ENCODE measurements around the gene TNFAIP8. TPM values are rescaled to one million over a fixed set of nuclear protein-coding genes. Genes with fewer than 3 reads are reported as not detected.

TNFAIP8 gene
- total RNA-seq, 1 experiment from 2014 or later = 24.1 TPM

DNA sequence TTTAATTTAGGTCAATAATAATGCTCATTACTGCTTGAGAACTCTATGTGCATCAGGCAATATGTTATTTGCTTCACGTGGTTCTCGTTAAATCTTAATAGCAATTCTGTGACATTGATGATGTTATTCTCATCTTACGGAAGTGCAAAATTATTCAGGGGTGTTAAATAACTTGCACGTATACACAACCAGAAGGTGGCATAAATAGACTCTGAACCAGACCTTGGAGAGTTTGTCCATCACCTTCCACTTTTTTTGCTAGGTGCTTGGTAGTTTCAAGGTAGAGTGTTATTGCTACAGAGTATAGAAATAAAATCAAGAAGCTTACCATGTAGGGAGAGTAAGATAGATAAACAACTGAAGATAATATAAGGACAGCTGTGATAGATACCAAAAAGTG is 23.6 kb upstream of the TNFAIP8 start (continued):
- no peak for TF ChIP-seq GRHL2 (CRISPR knock-in tag; IDR thresholded peaks at IDR 0.05; ENCODE audit: insufficient replicate concordance, severe bottlenecking)
- no peak for TF ChIP-seq CTCF (IDR thresholded peaks at IDR 0.05)
- TF ChIP-seq, protein P1, sequence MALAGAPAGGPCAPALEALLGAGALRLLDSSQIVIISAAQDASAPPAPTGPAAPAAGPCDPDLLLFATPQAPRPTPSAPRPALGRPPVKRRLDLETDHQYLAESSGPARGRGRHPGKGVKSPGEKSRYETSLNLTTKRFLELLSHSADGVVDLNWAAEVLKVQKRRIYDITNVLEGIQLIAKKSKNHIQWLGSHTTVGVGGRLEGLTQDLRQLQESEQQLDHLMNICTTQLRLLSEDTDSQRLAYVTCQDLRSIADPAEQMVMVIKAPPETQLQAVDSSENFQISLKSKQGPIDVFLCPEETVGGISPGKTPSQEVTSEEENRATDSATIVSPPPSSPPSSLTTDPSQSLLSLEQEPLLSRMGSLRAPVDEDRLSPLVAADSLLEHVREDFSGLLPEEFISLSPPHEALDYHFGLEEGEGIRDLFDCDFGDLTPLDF (CRISPR knock-in tag; IDR thresholded peaks at IDR 0.05) = no peak
- TF ChIP-seq, protein P2, sequence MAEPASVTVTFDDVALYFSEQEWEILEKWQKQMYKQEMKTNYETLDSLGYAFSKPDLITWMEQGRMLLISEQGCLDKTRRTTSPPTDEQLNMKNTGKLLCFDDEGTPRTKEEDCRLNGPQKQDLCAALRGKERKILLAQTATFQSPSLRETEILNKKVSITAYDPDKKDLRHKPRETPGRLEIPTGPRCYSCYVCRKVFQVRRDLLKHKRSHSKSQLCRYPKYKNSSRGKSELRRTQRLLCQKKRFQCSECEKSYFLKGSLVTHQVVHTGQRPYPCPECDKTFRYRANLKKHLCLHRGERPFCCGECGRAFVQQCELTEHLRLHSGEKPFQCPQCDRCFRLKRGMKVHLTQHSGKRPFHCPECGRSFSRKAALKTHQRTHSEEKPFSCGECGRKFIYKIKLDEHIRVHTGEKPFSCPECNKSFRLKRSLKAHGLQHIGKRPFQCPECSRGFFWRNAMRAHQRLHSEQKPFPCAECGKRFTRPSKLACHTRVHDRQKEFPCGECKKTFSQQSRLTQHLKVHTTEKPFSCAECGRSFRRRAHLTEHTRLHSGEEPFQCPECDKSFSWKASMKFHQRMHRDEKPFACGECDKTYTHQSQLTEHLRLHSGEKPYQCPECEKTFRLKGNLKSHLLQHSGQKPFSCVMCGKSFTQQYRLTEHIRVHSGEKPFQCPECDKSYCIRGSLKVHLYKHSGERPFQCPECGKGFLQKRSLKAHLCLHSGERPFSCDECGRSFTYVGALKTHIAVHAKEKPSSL (CRISPR knock-in tag; conservative IDR thresholded peaks at IDR 0.05) = no peak
- no peak for TF ChIP-seq NFYB (CRISPR knock-in tag; conservative IDR thresholded peaks at IDR 0.05; ENCODE audit: low read depth)
- no peak for TF ChIP-seq ESRRA (CRISPR knock-in tag; IDR thresholded peaks at IDR 0.05; ENCODE audit: borderline replicate concordance)
- no peak for TF ChIP-seq CBFB (CRISPR knock-in tag; IDR thresholded peaks at IDR 0.05; ENCODE audit: low read depth)

DNA sequence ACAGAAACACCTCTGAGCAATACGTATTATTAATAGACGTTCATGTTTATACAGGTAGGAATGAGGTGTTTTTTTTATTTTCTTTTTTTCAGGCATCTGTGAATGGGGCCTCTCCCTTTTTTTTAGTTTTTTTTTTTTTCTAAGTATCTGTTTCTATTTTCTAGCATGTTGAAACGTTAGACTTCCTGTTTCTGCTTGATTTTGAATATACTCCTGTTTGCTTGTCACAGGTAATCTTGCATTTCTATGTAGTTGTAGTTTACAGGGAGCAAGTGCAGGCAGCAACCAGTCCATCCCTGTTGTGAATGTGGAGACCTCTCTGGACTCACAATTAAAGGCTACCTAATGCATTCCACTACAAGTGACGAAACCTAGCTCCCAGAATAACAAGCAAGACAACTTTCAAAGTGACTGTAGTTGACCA is 22.8 kb upstream of the TNFAIP8 start:
- Mint-ChIP-seq H3K9me3 (no peaks in the 10 kb centered on the region), H3K4me1 (peaks cover 28% of the 10 kb centered on the region), H3K27ac (no peak overlapping the region), H3K27me3 (ENCODE audit: low read depth) (no peaks in the 10 kb centered on the region), H3K36me3 (no peaks in the 10 kb centered on the region), H3K4me3 (no peak overlapping the region)
- no peak for TF ChIP-seq SMAD4 (CRISPR knock-in tag; IDR thresholded peaks at IDR 0.05)
- TF ChIP-seq RELA (CRISPR knock-in tag; IDR thresholded peaks at IDR 0.05; ENCODE audit: borderline replicate concordance) = no peak
- no peak for TF ChIP-seq ARID4B (CRISPR knock-in tag; IDR thresholded peaks at IDR 0.05; ENCODE audit: borderline replicate concordance)
- DNase-seq (ENCODE audit: low spot score) = no peak
- ChIA-PET CTCF (no interaction called here), POLR2A (interaction anchor here (0.7 kb wide), 1 partner anchor 239 kb away, joined by 3 read pairs; no protein-coding TSS in a partner anchor)
- no peak for ATAC-seq

GRCh38 chr5:119333421-119333851 is 22.4 kb upstream of the TNFAIP8 start:
- no peaks in the 10 kb centered on the region for H3K36me3 Mint-ChIP-seq
- DNase-seq (ENCODE audit: low spot score) (no peak), ATAC-seq (no peak)
- no peak for TF ChIP-seq ETV6 (CRISPR knock-in tag; IDR thresholded peaks at IDR 0.05)
- TF ChIP-seq ZNF416 (CRISPR knock-in tag; IDR thresholded peaks at IDR 0.05) = no peak
- no peak for TF ChIP-seq HMGA2 (CRISPR knock-in tag; IDR thresholded peaks at IDR 0.05)
- no peak for TF ChIP-seq NR2C2 (CRISPR knock-in tag; IDR thresholded peaks at IDR 0.05)
- TF ChIP-seq, protein P3, sequence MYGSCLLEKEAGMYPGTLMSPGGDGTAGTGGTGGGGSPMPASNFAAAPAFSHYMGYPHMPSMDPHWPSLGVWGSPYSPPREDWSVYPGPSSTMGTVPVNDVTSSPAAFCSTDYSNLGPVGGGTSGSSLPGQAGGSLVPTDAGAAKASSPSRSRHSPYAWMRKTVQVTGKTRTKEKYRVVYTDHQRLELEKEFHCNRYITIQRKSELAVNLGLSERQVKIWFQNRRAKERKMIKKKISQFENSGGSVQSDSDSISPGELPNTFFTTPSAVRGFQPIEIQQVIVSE (CRISPR knock-in tag; IDR thresholded peaks at IDR 0.05; ENCODE audit: borderline replicate concordance) = no peak
- TF ChIP-seq, protein P4, sequence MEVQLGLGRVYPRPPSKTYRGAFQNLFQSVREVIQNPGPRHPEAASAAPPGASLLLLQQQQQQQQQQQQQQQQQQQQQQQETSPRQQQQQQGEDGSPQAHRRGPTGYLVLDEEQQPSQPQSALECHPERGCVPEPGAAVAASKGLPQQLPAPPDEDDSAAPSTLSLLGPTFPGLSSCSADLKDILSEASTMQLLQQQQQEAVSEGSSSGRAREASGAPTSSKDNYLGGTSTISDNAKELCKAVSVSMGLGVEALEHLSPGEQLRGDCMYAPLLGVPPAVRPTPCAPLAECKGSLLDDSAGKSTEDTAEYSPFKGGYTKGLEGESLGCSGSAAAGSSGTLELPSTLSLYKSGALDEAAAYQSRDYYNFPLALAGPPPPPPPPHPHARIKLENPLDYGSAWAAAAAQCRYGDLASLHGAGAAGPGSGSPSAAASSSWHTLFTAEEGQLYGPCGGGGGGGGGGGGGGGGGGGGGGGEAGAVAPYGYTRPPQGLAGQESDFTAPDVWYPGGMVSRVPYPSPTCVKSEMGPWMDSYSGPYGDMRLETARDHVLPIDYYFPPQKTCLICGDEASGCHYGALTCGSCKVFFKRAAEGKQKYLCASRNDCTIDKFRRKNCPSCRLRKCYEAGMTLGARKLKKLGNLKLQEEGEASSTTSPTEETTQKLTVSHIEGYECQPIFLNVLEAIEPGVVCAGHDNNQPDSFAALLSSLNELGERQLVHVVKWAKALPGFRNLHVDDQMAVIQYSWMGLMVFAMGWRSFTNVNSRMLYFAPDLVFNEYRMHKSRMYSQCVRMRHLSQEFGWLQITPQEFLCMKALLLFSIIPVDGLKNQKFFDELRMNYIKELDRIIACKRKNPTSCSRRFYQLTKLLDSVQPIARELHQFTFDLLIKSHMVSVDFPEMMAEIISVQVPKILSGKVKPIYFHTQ (CRISPR knock-in tag; IDR thresholded peaks at IDR 0.05) = no peak
- no peak for TF ChIP-seq RORB (CRISPR knock-in tag; IDR thresholded peaks at IDR 0.05)
- TF ChIP-seq ESRRA (CRISPR knock-in tag; IDR thresholded peaks at IDR 0.05; ENCODE audit: borderline replicate concordance) = no peak
- peak overlapping the region; percentile 80; the same call in 1 of the 2 replicates for H3K27ac Mint-ChIP-seq
- H3K4me1 Mint-ChIP-seq = peaks cover 25% of the 10 kb centered on the region
- no peaks in the 10 kb centered on the region for H3K9me3 Mint-ChIP-seq
- ChIA-PET CTCF (no interaction called here), POLR2A (interaction anchor here (0.7 kb wide), 1 partner anchor 240 kb away, joined by 3 read pairs; no protein-coding TSS in a partner anchor)
- H3K27me3 Mint-ChIP-seq (ENCODE audit: low read depth) = no peaks in the 10 kb centered on the region
- no peak overlapping the region for H3K4me3 Mint-ChIP-seq

Data from WTC11 (cell line).